AG08396 (cell line): Measurements from ENCODE around the gene COX8C.

Experiments used
- DNase-seq: peaks from one replicate; pipeline ENCODE4 v3.0.0; 2012; ENCODE audit warnings: low spot score, mixed read lengths

The COX8C gene

GRCh38 chr14:93346926-93347721, at the start of gene COX8C:
TSS of gene COX8C (plus strand) at chr14:93347182. CDS start at chr14:93347269, 87 bp downstream.
- no peak for DNase-seq

DNA sequence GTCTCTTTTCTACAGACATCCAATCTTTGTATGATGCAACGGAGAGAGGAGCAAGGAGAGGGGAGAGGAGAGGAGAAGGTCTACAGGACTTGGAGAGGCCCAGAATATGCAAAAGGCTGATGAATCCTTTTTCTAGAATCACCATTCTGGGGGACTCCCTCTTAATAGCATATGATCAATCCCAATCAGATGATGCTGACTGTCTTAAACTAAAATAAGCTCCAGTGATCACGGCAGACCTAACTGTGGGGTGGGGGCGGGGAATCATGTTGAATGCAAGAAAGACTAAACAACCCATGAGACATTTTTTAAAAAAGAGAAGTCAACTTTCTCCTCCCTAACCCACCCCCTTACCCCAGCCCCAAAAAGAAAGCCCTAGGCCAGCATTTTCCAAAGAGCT, 47.6 kb upstream of the COX8C start:
- no peak for DNase-seq

GRCh38 chr14:93299866-93300265, 47.1 kb upstream of the COX8C start:
- DNase-seq, result no peak

DNA sequence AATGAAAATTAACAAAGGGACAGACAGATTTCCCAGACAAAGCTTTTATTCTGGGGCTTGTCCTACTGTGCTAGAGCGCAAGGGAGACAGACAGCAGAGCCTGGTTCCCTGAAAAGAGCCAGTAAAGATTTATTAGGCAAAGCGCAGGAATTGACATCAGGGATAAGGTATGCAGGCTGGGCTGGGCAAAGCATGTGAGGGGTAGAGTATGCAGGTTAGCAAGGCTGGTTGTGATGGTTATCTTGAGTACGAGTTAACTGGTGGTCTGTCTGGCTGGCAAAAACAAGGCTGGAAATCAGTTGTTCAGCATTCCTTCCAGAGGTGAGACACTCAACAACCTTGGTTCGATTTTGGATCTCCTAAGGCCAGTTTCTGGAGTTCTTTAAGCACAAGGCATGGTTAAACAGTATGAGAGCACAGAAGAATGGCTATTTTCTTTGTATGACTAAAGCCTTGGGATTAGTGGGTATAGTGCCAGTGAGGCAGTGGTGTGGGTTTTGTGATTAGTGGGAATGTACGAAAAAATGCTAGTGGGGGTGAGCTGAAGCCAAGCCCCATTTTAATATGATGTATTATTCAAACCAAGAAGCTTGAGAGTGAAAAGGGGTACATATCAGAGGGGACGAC, 45.0 kb upstream of the COX8C start:
- DNase-seq, result no peak

- no peak for DNase-seq
These were observed 44.0 kb upstream of the COX8C start for GRCh38 chr14:93302688-93303581.

GRCh38 chr14:93303659-93304058, 43.3 kb upstream of the COX8C start:
- no peak for DNase-seq

DNA sequence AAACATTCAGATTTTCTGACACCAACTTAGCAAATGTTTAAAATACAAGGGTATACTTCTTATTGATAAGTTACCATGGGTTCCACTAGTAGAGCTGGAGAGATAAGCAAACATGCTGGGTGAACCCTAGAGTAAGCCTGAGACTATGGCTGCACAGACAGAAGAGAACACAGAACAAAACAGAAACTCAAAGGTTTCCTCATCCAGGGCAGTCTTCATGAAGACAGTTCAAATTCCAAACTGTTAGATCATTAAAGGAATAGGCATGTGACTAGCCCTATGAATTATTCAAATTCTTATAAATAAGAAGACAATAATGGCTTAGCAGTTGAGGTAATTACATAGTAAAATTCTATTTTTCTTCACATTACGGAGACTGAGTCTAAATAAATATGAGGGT, 42.2 kb upstream of the COX8C start:
- peak; percentile 28 for DNase-seq

DNA sequence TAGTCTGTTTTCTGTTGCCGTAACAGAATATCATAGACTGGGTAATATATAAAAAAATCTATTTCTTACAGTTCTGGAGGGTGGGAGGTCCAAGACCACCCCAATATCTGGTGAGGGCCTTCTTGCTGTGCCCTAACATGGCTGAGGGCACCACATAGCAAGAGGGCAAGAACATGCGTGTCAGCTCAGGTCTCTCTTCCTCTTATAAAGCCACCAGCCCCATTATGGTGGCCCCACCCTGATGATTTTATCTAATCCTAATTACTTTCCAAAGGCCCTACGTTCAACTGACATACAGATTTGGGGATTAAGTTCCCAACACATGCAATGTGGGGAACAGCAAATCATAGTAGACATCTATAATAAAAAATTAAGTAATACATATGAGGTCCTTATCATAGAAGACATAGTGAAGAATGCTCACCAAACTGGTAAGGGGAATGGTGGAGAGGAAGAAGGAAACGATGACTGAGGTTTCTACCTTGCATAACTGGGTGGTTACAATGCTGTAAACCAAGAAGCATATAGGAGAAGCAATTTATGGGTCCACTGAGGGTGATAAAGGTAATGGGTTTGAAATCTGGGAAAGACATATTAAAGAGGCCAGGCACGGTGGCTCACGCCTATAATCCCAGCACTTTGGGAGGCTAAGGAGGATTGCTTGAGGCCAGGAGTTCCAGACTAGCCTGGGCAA, 41.1 kb upstream of the COX8C start:
- no peak for DNase-seq

GRCh38 chr14:93306812-93307211, 40.2 kb upstream of the COX8C start:
- DNase-seq, result no peak

GRCh38 chr14:93308686-93309345, 38.2 kb upstream of the COX8C start:
- no peak for DNase-seq

- no peak for DNase-seq
These were observed 37.5 kb upstream of the COX8C start for GRCh38 chr14:93309427-93309966.

DNA sequence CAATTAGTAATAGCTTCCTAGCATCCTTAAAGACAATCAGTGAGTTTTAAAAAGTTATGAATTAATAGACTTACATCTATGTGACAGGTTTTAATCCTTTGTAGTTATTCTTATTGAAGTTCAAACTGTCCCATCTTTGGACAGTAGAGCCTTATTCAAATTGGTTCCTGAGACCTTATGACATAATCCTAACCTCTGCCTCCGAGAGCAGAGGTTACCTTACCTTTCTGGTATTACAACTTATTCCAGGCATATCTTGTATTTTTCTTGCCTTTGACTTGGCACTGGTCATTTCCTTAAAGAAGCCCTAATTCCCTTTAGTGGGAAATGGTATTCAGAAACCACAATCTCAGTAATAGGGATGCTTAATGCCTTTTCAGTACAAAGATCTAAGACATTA, 35.9 kb upstream of the COX8C start:
- no peak for DNase-seq

DNA sequence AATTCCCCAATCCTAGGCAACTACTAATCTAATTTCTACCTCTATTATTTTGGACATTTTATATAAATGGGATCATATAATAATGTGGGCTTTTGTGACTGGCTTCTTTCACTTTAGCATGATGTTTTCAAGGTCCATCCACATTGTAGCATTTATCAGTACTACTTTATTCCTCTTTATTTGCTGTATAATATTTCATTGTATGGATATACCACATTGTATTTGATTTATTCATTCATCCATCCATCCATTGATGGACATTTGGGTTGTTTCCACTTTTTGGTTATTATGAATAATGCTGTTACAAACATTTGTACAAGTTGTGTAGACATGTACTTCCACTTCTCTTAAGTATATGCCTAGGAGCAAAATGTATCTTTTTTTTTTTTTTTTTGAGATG, 31.4 kb upstream of the COX8C start:
- no peak for DNase-seq

DNA sequence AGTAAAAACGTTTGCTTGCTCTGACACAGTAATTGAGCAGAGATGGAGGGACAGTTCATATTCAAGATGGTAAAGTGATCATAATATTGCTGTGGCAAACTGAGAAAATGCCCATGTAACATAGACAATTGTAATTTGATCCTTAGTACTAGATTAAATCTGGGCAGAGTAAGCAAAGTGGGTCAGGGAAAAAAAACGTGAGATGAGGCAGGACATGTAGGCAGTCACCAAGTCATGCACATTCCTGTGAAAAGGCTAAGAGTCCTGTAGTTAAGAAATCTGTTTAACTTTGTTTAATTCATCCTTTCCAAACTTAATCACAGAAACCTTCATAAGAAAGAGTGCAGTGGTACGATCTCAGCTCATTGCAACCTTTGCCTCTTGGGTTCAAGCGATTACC, 30.3 kb upstream of the COX8C start:
- DNase-seq, result no peak

DNA sequence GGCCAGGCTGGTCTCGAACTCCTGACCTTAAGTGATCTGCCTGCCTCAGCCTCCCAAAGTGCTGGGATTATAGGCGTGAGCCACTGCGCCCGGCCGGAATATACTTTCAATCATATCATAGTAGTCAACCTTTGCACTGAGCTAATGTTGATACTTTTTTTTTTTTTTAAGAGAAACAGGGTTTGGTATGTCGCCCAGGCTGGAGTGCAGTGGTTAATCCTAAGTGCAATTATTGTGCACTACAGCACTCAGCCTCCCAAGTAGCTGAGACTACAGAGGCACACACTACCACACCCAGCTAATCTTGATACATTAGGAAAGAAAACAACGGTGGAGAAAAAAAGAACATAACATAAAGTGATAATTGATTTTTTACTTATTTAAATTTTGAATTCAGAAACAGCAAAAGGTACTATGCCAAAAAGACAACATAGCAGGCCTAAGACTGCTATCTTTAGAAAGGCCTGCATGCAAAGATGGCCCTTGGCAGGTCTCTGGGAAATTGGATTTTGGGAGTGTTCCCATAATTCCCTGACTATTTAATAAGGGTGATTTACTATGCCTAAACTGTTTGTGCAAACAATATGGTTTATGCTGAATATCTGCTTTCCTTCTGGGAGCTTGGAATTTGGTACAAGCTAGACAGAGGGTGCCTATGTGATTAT, 29.6 kb upstream of the COX8C start:
- DNase-seq, result no peak

- no peak for DNase-seq
These were observed 28.8 kb upstream of the COX8C start for GRCh38 chr14:93317875-93318807.

DNA sequence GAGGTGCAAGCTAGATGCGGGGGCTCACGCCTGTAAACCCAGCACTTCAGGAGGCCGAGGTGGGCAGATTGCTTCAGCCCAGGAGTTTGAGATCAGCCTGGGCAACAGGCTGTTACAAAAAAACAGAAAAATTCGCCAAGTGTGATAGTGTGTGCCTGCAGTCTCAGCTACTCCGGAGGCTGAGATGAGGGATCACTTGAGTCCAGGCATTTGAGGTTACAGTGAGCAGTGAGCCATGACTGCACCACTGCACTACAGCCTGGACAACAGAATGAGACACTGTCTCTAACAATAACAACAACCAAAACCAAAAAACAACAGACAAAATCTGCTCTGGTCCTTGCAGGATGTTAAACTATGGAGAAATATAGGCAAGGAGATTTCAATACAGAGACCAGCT, 28.1 kb upstream of the COX8C start:
- no peak for DNase-seq

DNA sequence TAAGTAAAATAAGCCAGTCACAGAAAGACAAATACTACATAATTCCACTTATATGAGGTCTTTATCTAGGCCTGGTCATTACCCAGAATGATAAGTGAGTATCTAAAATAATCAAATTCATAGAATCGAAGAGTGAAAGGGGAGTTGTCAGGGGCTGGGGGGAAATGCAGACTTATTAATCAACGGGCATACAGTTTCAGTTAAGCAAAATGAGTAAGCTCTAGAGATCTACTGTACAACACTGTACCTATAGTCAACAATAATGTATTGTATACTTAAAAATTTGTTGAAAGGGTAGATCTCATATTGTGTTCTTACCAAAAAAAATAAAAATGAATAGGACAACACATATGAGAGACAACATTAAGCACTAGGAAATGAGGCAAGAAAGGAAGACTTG, 27.5 kb upstream of the COX8C start:
- no peak for DNase-seq

DNA sequence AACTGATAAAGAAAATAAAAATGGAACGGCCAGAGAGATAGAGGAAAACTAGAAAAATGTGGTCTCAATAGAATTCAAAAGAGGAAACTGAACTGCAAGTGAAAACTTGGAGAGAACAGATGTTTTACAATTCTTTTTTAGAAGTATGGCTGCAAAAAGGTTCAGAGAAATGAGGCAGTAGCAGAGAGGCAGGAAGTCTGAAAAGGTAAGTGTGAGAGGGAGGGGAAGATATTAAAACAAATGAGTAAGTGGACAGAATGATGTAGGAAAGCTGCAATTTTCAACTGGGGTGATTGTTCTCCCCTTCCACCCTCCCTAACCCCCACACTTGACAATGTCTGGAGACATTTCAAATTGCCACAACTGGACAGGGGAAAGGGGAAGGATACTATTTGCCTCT, 27.0 kb upstream of the COX8C start:
- DNase-seq, result no peak

DNA sequence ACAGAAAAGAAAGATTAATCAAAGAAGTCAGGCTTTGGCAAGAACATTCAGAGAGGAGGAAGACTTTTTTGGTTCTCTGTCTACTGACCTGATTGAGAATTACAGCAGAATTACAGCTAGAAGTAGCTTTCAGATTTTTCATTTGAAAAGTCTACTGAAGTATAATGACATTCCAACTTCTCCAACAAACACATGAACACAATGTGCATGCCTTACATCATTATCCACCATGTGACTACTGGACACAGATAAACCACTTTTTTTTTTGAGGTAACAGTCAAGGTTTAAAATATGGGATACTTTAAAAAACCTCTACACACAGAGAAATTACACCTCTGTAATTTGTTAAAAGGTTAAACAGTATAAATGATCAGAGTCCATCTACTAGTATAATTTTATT, 26.5 kb upstream of the COX8C start:
- DNase-seq, result no peak
